Mucosa of gallbladder (tissue), 1 donor: ENCODE results near the gene DGKG. TPM values are rescaled to one million over a fixed set of nuclear protein-coding genes. Genes with fewer than 3 reads are reported as not detected.

Experiments
- DNase-seq: peaks from one replicate; pipeline ENCODE4 v3.0.0-alpha.2; 2020; ENCODE audit warnings: low spot score
- total RNA-seq: library from RNA; stranded (reverse); gene quantifications from one replicate; pipeline ENCODE4 v1.2.1, GENCODE V29; 2021
- donor health status: DM: no; HTN: no; CAD: no.

Gene DGKG
- total RNA-seq, 1 donor from 2014 or later: 7.3 TPM

GRCh38 chr3:186209810-186210752 is 152.0 kb downstream of the DGKG start:
- DNase-seq: peak; percentile 28

- no peak for DNase-seq
Observed at GRCh38 chr3:186208296-186208989, 153.6 kb downstream of the DGKG start.

GRCh38 chr3:186207515-186207914 is 154.5 kb downstream of the DGKG start:
- DNase-seq: no peak

- no peak for DNase-seq
Observed at GRCh38 chr3:186200726-186201125, 161.3 kb downstream of the DGKG start.

- no peak for DNase-seq
Observed at GRCh38 chr3:186198442-186198841, 163.6 kb downstream of the DGKG start.

GRCh38 chr3:186194451-186194811 is 167.6 kb downstream of the DGKG start:
- DNase-seq: no peak

GRCh38 chr3:186193534-186194450 is 168.2 kb downstream of the DGKG start:
- no peak for DNase-seq

GRCh38 chr3:186192823-186193222 is 169.2 kb downstream of the DGKG start:
- no peak for DNase-seq

- no peak for DNase-seq
Observed at GRCh38 chr3:186189492-186189891, 172.5 kb downstream of the DGKG start.

- no peak for DNase-seq
Observed at GRCh38 chr3:186187401-186188275, 174.4 kb downstream of the DGKG start.

- no peak for DNase-seq
Observed at GRCh38 chr3:186185194-186185787, 176.7 kb downstream of the DGKG start.

- no peak for DNase-seq
Observed at GRCh38 chr3:186184021-186184420, 178.0 kb downstream of the DGKG start.

GRCh38 chr3:186182850-186183249 is 179.2 kb downstream of the DGKG start:
- no peak for DNase-seq

- no peak for DNase-seq
Observed at GRCh38 chr3:186181901-186182300, 180.1 kb downstream of the DGKG start.

GRCh38 chr3:186180891-186181481 is 181.0 kb downstream of the DGKG start:
- DNase-seq: no peak

- no peak for DNase-seq
Observed at GRCh38 chr3:186180151-186180550, 181.9 kb downstream of the DGKG start.

GRCh38 chr3:186178412-186178811 is 183.6 kb downstream of the DGKG start:
- no peak for DNase-seq

- DNase-seq: no peak
Observed at GRCh38 chr3:186176373-186176990, 185.6 kb downstream of the DGKG start.

- no peak for DNase-seq
Observed at GRCh38 chr3:186173224-186173815, 188.7 kb downstream of the DGKG start.
